GM13976 (cell line): ENCODE data around the gene SH3PXD2A.

Source experiments
- DNase-seq: peaks from one replicate; pipeline ENCODE4 v3.0.0; 2012; ENCODE audit warnings: low spot score
- in situ Hi-C: fragments of 300-500 bp; cut with MboI; formaldehyde crosslinking; loops from one replicate; pipeline ENCODE4 v1.12.0; 2022; ENCODE audit warnings: low sequenced_read_pairs, mixed read lengths, inconsistent platforms; ENCODE audit not compliant: unreplicated experiment
- TF ChIP-seq, protein P1 (sequence below): IDR thresholded peaks from 2 replicates; pipeline ENCODE4 v1.5.1; 2012; ENCODE audit warnings: borderline replicate concordance, mild to moderate bottlenecking; ENCODE audit not compliant: insufficient read depth; ENCODE audit errors: extremely low read depth, missing control alignments, control extremely low read depth

Gene SH3PXD2A

DNA sequence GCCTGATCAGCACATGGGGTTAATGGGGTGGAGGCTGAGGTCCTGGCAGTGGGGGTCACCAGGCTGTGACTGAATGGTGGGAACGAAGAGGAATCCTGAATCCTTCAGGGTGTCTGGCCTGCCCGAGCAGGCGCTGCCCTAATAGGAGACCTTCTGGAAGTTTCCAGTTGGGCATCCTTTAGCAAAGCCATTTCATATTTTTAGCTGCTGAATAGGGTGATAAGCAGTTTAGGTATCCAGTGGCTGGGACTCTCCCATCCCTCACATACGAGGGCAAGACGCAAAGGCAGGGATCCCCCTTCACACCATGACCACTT lies 159.3 kb downstream of the SH3PXD2A start:
- DNase-seq, result no peak
- TF ChIP-seq, protein P1, sequence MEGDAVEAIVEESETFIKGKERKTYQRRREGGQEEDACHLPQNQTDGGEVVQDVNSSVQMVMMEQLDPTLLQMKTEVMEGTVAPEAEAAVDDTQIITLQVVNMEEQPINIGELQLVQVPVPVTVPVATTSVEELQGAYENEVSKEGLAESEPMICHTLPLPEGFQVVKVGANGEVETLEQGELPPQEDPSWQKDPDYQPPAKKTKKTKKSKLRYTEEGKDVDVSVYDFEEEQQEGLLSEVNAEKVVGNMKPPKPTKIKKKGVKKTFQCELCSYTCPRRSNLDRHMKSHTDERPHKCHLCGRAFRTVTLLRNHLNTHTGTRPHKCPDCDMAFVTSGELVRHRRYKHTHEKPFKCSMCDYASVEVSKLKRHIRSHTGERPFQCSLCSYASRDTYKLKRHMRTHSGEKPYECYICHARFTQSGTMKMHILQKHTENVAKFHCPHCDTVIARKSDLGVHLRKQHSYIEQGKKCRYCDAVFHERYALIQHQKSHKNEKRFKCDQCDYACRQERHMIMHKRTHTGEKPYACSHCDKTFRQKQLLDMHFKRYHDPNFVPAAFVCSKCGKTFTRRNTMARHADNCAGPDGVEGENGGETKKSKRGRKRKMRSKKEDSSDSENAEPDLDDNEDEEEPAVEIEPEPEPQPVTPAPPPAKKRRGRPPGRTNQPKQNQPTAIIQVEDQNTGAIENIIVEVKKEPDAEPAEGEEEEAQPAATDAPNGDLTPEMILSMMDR, result no peak
- in situ Hi-C loops, result no loop called here

DNA sequence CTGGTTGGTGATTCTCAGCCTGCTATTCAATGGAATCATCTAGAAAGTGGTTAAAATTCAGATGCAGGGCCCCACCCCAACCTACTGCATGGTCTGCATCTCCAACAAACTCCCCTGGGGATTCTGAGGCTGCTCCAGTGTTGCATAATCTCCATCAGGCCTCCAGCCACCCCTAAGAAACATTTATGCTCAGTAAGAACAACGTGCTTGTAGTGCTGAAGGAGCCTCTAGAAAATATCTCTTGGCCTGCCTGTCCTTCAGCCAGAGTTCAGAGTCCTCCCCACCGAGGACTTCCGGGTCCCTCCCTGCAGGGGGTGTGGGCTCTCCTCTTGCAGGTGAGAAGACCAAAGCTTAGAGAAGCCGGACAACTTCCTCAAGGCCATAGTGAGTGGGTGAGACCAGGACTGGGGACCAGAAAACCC lies 159.8 kb downstream of the SH3PXD2A start:
- in situ Hi-C loops, result no loop called here
- TF ChIP-seq, protein P1, result no peak

DNA sequence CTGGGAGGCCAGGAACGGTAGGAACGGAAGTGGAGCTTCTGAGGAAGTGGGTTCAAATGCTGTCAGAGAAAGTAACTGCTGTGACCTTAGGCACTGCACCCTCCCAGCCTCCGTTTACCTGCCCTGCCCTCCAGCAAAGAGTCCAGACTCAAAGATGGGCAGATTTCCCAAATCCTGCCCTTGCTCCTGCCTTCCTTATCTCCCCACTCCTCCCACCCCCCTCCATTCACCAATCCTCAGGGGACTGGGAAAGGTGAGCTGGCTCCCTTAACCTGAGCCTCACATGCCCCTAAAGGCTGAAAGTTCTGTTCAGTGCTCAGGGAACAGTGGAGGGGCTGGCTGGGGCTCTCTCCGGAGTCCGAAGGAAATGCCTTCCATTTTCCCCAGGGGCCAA lies 161.6 kb downstream of the SH3PXD2A start:
- no peak for DNase-seq
- in situ Hi-C loops, result no loop called here
- TF ChIP-seq, protein P1, result no peak

More for the DNA sequence above, 159.8 kb downstream of the SH3PXD2A start:
- DNase-seq, result no peak

DNA sequence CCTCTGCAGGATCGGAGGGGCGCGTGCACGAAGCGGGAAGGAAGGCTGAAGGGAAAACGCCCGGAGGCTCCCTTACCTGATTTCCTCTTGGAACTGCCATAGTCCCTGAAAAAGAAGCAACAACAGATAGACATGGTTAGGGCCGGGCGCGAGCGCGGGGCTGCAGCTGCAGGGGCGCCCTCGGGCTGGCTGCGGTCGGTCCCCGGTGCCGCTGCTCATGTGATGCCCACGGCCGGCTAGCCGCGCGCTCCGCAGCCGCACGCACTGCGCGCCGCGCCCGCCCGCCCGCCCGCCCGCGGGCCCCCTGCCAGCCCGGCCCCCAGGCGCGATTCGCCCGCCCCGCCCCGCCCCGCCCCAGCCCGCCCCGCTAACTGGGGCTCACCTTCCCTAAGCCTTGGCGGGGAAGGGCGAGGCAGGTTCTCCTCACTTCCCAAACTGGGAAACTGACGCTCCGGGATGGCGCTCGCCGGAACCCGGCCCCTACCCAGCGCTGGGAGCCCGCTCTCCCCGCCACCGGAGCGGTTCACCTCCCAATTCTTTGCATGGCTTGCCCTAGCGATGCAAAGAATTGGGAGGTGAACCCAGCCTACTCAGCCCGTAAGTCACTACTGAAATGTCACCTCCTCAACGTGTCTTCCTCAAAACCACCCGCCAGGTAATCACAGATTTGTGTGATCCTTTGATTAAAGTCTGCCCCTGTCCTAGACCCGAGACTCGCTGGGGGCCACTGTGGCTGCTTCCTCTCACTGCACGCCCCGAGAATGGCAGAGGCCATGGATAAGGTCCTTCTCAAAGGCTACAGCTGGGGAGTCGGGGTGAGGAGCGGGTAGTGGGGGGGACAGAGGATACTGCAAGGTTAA lies 162.2 kb downstream of the SH3PXD2A start:
- in situ Hi-C loops, result no loop called here
- TF ChIP-seq, protein P1, result no peak
- peak; percentile 73 for DNase-seq

DNA sequence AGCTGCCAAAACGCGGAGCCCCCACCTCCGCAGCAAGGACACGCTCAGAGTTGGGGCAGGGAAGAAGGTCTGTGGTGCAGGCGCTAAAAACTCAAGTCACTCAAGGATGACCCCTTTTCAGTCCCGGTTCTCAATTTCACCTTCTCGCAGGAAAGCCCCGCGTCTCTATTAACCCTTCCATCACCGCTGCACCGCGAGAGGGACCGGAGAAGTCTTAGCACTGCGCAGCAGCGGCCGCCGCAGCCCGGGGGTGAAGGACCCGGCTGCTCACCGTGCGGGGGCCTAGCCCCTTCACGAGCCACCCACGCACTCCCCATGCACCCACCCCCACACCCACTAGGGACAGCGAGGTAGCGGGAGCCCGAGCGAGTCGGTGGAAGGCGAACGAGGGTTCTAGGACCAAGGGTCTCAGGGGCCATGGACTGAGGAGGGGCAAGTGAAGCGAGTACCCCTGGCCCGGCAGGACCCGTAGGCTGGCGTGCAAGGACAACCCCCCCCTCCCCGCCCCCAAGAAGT lies 162.9 kb downstream of the SH3PXD2A start:
- TF ChIP-seq, protein P1, result no peak
- peak; percentile 91 for DNase-seq
- in situ Hi-C loops, result no loop called here

DNA sequence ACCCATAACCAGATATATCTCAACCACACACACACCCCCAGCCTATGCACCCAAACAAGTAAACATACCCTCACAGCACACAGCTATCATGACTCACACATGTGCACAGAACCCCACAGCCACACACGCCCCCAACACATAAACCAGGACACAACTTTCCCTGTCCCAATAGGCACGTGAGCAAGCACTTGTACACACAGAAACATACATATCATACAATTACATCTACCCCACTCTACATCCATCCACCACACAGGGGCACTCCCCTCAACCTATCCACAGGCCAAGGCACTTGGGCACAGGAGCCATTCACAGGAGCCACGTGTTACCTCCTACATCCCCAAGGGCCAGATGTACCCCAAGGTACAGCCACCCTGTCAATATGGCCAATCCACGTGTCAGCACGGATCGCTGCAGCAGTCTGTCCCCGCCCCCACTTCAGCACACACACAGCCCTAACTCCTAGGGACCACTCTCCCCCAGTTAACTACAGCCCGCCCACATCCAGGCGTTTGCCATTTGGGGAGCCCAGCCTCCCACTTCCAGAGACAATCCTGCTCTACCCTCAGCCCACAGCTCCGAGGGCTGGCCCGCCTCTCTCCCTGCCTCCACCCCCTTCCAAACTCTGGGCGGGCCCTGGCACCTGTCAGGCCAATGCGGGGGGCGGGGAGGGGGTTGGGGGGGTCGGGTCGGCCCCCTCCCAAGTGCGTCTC lies 163.5 kb downstream of the SH3PXD2A start:
- peak; percentile 76 for DNase-seq
- in situ Hi-C loops, result no loop called here
- TF ChIP-seq, protein P1, result no peak
